GM12872 (cell line): ENCODE measurements around the gene CIAO3.

Experiments used
- TF ChIP-seq, protein P1 (sequence below): IDR thresholded peaks from 3 replicates; pipeline ENCODE4 v1.5.1; 2011; ENCODE audit warnings: low read depth, mild to moderate bottlenecking, low read length, moderate library complexity; ENCODE audit not compliant: insufficient read depth

The CIAO3 gene

GRCh38 chr16:725463-726187 is 15.2 kb downstream of the CIAO3 start:
- TF ChIP-seq, protein P1, sequence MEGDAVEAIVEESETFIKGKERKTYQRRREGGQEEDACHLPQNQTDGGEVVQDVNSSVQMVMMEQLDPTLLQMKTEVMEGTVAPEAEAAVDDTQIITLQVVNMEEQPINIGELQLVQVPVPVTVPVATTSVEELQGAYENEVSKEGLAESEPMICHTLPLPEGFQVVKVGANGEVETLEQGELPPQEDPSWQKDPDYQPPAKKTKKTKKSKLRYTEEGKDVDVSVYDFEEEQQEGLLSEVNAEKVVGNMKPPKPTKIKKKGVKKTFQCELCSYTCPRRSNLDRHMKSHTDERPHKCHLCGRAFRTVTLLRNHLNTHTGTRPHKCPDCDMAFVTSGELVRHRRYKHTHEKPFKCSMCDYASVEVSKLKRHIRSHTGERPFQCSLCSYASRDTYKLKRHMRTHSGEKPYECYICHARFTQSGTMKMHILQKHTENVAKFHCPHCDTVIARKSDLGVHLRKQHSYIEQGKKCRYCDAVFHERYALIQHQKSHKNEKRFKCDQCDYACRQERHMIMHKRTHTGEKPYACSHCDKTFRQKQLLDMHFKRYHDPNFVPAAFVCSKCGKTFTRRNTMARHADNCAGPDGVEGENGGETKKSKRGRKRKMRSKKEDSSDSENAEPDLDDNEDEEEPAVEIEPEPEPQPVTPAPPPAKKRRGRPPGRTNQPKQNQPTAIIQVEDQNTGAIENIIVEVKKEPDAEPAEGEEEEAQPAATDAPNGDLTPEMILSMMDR = no peak

- TF ChIP-seq, protein P1 = no peak
These were observed 15.8 kb downstream of the CIAO3 start for GRCh38 chr16:725041-725376.

GRCh38 chr16:724188-725040 is 16.4 kb downstream of the CIAO3 start:
- TF ChIP-seq, protein P1 = no peak

DNA sequence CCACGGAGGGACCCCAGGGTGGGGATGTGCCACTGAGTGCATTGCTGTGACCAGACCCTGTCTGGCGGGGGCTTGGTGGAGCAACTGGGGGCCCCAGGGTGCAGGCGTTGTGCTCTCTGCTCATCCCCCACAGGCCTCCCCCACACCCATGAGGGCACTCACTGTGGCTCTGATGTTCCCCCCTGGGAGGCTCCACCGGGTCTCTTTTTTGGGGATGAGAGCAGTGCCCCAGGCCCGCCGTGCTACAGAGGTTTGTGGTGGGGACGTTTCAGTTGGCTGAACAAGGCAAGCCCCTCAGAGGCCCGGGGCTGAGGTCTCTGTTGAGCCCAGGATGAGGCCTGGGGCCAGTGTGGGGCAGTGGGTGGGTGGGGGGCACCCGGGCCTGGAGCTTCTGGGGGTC is 17.1 kb downstream of the CIAO3 start:
- TF ChIP-seq, protein P1 = no peak

DNA sequence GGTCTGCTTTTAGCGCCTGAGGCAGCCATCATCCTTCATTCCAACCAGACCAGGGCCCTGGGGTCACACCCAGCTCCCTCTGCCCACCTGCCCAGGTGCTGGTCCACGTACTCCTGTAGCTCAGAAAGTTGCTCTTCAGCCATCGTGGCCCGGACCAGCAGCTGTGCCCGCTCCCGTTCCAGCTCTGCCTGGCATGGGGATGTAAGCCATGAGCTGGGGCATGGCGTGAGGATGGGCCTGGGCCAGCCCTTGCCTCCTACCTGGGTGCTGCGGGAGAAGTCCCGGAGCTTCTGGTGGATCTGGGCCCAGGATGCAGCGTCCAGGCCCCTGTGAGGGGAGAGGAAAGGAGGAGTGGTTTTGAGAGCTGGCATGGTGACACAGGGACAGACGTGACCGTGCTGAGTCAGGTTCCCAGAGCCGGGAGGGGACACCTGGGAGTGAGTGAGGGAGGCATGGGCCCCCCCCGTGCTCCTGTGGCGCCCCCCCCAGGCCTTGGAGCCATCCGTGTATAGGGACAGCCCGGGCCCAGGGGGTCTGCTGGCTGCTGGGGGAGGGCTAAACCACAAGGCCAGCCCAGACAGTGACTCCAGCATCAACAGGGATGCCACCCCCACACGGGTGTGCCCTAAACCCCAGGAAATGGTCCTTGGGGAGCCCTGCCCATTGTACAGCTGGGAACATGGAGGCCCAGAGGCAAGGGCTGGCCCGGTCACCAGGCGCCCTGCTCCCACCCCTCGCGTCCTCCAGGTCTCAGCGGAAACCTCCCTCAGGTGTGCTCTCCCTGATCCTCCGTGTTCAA is 17.8 kb downstream of the CIAO3 start:
- TF ChIP-seq, protein P1 = no peak

DNA sequence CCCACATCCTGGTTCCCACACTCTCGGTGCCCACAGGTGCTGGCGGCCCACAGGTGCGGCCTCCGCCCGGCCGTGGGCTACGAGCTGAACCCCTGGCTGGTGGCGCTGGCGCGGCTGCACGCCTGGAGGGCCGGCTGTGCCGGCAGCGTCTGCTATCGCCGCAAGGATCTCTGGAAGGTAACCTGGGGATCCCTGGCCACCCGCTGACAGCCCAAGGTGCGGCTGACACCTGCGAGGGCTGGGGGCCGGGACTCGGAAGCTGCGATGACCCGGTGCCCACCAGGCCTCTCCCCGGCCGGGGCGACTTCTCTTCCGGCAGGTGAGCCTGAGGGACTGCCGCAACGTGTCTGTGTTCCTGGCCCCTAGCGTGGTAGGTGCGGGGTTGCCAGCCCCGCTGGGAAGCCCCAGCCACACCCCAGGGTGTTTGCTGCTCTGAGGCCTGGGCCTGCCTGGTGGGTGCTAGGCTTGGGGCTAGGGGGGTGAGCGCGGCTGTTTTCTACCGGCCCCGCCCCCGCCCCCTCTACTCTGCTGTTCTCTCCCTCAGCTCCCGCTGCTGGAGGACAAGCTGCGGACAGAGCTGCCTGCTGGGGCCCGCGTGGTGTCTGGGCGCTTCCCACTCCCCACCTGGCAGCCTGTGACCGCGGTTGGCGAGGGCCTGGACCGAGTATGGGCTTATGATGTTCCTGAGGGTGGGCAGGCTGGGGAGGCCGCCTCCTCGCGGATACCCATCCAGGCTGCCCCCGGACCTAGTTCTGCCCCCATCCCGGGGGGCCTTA is 18.8 kb downstream of the CIAO3 start:
- TF ChIP-seq, protein P1 = no peak
